NCI-H69 (cell line): ENCODE data around the gene KLHL13.
"Not testable (repeated sequence)": the region's sequence is repeated elsewhere in the genome, so short reads cannot be mapped to it uniquely, and the experiment has no call there.

Experiments
- DNase-seq: peaks from one replicate; lab custom pipeline; 2025; lab: John Stamatoyannopoulos, UW

KLHL13 gene, protein sequence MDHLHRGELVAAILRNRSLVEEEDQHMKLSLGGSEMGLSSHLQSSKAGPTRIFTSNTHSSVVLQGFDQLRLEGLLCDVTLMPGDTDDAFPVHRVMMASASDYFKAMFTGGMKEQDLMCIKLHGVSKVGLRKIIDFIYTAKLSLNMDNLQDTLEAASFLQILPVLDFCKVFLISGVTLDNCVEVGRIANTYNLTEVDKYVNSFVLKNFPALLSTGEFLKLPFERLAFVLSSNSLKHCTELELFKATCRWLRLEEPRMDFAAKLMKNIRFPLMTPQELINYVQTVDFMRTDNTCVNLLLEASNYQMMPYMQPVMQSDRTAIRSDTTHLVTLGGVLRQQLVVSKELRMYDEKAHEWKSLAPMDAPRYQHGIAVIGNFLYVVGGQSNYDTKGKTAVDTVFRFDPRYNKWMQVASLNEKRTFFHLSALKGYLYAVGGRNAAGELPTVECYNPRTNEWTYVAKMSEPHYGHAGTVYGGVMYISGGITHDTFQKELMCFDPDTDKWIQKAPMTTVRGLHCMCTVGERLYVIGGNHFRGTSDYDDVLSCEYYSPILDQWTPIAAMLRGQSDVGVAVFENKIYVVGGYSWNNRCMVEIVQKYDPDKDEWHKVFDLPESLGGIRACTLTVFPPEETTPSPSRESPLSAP

DNA sequence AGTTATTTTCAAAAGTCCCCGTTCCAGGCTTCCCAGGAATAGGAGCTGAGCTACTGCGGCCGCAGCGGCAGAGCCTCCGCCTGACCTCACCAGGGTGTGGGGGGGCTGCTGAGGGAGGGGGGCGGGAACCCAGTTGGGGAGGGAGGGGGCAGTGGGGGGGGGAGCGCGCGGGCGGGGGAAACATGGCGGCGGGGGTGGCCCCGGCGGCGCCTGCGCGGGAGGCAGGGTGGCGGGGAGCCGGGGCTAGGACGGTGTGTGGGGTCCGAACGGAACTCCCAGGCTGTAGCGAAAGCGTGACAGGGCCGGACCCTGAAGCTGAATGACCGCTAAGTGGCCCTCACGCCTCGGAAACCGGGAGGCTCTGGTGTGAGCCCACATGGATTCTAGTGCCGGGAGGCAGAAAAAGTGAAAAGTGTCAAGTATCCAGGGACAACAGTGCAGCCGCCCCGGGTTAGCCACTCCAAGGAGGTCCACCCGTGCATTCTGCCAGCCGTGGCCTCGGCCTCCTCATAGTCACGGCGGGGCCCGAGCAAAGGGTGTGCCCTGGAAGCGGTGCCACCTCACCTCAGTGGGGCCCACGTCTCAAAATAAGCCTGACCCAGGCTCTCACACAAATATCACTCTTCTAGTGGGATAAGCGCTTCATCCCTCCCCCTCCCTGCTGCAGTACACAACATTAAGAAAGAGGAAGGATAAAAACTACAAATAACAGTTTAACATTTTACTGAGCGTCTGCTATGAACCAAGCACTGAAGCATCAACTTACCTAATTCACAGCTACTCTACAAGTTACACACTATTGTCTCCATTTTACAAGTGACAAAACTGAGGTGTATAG, at the start of gene KLHL13:
Gene KLHL13, minus strand, starts transcription at position 98 of the 838 bp plus-strand sequence. CDS start 88,337 bp downstream, outside the sequence.
- DNase-seq = peak; percentile 75

DNA sequence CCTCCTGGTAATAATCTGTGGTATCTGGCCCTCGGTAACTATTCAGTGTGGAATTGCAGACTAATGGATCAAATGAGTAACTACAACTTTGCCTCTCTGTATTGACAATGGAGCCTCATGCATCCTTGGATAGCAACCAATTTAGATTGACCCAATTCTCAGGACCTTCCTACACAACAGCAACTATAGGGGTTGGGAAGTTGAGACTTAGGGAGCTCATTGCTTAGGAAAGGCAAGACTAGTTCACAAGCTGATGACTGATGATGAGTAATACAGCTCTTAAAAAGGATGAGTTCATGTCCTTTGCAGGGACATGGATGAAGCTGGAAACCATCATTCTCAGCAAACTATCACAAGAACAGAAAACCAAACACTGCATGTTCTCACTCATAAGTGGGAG, 47.5 kb upstream of the KLHL13 start:
- DNase-seq = no peak

DNA sequence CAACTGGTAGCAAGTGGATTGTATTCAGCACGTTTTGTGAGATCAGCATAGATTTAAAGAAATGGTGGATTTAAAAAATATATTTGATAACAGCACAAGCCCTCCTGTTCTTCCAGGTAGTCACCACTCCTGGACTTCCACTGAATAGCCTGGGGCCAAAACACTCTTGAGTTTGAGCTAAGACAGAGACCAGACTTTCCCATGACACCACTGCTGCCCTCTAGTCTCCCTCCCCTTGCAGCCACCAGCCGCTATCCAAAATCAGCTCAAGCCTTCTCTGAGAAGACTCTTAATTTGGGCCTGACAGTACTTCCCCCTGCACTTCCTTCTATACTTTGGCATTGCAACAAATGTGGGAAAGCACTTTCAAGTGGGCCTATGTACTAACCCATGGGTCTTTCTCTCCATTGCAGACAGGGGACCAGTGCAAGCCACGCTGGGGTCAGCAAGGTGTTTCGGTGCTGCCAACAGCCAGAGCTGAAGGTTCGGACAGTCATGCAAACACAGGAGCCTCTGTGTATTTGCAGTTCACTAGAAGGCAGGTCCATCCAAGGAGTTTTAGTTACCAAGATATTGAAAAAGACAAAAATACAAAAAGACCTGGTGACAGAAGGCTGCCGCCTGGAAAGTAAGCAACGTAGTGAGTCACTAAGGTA, 40.5 kb upstream of the KLHL13 start:
- no peak for DNase-seq

DNA sequence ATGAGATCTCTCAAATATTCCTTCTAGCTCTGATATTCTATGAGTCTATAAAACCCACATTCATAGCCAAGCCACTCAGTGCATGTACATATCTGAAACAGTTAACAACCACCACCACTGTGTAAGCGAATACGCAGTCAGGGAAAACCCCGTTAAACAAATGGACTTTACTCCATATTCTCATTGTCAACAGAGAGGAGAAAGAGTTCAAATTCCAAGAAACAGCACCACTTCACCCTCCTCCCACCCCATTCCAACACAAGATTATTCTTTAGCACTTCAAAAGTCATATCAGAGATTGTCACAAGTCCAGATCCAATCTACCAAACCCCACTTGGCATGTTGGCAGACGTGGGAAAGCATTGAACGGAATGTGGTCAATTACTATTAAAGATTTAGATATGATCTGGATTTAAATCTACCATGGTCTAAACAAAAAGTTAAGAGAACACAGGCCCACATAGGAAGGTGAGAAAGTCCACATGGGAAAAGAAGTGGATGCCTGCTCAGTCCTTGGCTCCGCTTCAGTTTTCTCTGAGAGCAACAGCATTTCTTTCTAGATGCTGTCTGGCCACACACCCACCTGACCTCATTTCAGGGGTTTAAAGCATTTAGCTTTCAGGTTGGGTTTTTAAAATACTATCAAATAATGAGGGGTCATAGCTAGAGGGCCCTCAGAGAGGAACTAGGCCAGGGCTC, 39.8 kb upstream of the KLHL13 start:
- DNase-seq = no peak

DNA sequence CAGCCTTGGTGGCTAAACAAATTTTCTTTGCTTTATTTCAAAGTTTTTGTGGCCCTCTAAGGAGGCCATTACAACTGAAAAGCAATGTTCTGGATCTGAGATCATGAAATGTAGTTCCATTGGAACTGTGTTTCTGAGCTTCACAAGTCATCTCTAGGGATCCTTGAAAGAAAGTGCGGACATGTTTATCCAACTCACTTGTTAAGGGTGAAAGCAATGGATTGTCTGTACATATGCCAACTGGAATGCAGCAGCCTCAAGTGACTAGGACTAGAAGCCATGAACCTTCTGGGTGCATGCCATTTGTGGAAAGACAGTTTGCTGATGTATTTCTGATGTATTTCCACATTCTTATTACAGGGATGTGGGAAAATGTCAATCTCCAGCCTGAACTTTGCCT, 36.7 kb upstream of the KLHL13 start:
- DNase-seq = no peak

DNA sequence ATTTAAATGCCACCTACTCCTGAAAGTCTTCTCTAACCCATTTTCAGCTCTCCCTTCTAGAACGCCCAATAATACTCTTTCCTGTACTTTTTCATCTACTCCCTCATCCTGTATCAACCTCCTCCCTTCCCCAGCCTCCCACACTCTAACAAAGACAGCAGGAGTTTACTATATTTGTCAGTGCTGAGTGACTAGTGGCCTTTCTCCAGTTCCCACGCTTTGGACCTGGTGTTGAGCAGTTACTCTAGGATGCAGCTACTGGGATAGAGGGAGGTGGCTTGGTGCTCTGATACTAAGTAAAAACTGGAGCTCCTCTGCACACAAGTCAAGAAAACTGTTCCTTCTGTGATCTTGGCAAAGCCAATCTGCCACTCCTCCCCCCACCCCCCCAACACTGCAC, 36.1 kb upstream of the KLHL13 start:
- no peak for DNase-seq

DNA sequence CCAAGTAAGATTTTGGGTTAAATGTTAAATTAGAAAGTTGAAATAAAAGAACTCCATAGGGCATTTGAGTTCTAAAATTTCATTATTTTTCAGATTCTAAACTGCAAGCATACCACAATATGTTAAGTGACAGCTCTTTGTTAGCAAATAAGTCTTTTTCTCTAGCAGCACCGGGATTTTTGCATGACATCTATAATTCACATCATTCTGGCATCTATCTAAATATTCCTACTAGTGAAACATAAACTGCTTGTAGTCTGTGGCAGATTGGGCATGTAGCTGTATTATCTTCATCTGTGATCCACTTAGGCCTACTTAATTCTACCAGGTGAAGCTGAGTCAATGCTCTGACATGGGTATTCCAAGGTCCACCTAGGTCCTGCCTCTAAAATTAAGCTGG, 32.1 kb upstream of the KLHL13 start:
- DNase-seq = no peak

DNA sequence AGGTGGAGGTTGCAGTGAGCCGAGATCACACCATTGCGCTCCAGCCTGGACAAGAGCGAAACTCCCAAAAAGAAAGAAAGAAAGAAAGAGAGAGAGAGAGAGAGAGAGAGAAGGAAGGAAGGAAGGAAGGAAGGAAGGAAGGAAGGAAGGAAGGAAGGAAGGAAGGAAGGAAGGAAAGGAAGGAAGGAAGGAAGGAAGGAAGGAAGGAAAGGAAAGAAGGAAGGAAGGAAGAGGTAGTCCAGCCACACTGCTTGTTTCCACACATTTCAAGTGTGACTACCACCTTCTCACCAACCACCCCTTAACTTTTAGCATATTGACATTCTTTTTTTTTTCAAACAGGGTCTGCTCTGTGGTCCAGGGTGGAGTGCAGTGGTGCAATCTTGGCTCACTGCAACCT, 31.2 kb upstream of the KLHL13 start:
- not testable (repeated sequence) for DNase-seq

DNA sequence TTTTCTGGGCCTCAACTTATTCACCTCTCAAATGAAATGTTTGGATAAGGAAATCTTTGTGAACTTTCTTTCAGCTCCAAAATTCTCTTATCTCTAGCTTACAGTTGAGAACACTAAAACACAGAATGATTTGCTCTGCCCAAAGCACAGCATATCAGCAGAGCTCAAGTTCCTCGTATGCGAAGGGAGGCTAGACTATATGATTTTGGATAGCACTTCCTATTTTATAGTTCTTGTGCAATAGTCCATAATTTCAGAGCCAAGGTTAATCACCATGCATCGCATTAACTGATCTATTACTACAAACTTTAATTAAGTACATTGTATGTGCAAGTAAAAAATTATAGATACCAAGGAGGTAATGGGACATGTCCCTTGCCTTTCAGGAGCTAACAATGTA, 27.0 kb upstream of the KLHL13 start:
- DNase-seq = no peak

DNA sequence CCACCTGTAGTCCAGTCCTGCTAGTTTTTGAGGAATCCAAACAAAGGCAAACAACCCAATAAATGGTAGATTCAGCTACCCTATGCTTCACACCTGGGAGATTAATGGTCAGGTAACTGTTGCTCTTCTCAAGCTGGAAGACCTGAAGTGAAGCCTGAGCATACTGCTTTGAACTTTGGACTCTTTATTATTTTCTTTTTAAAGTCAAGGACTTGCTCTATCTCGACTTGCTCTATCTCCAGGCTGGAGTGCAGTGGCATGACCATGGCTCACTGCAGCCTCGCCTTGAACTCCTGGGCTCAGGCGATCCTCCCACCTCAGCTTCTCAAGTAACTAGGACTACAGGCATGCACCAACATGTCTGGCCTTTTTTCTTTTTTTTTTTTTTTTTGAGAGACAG, 14.7 kb upstream of the KLHL13 start:
- DNase-seq = no peak

DNA sequence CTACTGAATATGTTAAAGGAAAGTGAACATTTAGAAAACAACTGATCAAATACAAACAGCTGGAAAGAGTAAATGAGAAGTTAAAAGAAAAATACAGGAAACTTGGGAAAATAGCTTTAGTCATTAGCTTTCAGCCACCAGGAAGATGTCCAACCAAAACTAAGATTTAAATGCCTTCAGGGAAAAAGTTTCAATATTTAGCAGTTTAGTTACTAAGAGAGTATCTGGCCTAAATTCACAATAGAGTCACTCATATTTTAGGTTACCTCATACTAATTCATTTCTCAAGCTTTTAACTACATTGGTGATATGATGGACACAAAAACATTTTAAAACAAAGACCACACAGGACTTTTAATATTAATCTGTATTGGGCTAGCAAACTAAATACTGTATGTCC, 13.1 kb upstream of the KLHL13 start:
- DNase-seq = no peak

DNA sequence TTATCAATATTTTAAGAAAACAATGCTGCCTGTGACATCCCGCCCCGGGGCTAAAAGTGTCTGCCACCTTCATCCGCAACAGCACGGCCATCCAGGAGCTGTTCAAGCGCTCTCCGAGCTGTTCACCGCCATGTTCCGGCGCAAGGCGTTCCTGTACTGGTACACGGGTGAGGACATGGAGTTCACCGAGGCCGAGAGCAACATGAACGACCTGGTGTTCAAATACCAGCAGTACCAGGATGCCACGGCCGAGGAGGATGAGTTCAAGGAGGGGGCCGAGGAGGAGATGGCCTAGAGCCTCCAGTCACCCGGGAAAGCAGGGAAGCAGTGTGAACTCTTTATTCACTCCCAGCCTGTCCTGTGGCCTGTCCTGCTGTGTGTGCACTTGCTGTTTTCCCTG, 12.1 kb upstream of the KLHL13 start:
- no peak for DNase-seq

DNA sequence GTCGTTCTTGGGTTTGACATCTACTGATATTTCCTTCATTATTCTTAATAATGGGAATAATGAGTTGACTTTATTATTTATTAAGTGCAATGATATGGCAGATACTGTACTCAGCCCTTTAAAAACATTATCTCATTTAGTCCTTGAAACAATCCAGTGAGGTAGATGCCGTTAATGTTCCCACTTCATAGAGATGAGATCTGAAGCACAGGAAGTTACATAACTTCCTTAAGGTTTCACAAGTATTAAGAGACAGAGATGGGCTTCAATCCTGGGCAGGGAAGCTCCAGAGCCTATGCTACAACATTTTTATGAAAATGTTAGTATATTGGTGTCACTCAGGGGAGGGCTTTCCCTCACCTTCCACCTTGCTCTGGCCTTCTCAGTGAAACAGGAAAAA, 9.7 kb upstream of the KLHL13 start:
- no peak for DNase-seq

DNA sequence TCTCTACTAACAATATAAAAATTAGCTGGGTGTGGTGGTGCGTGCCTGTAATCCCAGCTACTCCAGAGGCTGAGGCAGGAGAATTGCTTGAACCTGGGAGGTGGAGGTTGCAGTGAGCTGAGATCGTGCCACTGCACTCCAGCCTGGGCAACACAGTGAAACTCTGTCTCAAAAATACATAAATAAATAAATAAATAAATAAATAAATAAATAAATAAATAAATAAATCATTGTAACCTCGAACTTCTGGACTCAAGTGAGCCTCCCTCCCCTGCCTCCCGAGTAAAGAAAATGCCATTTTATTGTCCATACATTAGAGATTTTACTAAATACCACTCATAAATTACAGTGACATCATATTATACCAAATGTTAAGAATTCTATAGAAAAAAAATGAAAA, 7.6 kb upstream of the KLHL13 start:
- DNase-seq = not testable (repeated sequence)

DNA sequence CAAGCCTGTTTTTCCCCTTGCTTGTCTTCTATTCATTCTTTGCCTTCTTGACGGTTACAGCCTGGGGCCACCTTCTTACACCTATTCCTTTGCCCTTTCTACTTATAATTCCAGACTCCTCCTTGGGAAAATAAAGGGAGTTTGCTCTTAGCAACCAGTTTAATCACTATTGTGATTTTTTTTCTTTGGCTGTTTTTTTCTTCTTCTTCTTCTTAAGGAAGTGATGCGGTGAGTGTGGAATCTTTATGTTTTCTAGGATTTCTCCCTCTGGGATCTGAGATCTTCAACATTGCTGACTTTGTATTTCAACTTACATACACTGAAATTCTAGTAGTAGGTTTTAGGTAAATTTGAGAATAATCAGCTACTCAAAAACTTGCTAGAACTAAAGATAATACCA, 1.1 kb upstream of the KLHL13 start:
- no peak for DNase-seq

DNA sequence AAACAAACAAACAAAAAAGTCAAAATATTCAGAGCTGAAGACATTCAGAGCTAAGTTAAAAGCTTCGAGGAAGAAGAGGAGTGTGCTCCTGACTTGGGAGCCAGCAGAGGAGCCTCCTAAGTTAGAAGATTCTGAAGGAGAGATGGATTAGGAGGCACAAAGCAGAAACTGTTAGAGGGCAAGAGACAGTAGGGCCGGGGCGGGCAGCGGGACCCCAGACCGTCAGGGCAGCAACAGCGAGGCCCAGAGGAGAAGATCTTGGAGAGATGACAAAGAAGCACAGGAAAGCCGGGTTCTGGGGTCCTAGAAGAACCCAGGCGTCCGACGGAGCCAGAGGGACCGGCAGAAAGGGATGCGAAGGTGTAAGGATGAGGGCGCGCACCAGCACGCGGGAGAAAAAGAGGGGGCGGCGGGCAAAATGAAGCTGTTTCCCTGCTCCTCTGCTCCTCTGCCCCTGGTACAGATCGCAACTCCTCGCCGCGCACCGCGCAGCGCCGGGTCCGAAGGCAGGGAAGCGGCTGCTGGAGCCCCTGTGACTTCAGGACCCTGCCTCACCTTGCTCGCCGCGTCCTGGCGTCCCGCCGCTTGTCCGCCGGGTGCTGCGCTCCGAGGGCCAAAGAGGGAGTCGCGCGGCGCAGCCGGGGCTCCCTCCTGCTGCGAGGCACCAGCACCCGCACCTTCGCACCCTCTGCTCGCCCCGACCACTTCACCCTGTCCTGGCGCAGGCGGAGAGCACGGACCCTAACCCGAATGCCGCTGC, 477 bp downstream of the KLHL13 start:
- peak; percentile 68 for DNase-seq

DNA sequence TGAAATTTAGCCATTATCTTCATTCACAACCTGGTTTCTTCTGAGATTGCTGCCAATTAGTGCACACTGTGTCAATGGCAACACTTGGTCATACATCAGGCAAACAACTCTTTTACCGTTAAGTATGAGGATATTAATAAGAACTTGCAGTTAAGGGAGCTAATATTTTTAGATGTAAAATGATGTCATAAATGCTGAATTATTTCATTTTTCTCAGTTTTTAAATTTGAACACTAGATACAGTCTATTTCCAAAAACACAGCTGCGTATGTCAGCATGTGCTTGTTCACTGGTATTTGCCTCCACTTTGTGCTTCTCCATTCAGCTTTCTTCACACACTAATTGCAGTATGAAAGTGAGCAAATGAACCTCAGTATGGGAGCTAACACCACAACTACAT, 1.6 kb downstream of the KLHL13 start:
- peak; percentile 57 for DNase-seq

DNA sequence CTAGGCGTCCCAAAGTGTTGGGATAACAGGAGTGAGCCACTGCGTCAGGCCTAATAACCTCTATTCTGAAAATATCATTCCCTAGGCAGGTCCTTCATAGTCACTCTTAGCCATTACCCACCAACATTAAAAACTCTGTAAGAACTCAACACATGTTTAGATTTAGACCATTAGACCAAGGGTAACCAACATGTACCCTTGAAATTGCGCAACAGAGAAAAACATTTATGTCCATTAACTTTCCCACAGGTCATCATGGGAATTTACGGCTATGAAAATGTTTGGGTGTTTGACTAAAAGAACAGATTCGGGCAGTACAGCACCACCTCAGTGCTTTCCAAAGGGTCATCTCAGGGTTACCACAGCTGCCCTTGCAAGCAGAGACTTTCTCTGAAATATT, 7.5 kb downstream of the KLHL13 start:
- DNase-seq = no peak

DNA sequence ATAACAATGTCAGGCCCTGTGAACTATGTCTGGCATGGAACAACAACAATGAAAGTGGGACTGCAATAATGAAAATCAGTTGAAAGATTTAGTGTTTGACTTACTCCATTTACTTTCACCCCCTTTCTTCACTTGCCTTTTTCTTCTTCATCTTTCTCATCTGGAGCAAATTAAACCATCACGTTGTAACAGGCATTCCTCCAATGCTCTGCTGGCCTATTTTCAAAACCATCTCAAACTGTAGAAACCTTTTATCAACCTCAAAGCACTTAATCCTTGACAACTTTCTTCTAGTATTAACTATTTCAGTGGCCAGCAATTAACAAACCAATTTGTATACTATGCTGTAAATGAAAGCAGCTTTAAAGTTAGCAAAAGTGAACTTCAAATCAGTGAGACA, 8.3 kb downstream of the KLHL13 start:
- DNase-seq = no peak

DNA sequence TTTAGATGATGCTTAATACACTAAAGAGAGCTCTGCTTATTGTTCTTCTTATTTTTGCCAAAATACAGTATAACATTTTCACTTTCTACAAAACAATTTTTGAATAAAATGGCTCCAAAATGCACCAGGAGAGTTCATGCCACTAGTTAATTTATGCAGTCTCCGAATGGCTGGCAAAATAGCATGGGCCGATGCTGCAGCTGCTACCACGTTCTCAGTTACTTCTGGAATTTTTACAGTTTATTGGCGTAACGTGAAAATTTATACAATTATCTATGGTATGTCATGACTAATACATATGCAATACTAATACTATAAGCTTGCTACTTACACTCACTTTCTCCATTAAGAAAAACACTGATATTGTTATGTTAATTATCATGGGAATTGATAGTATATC, 16.5 kb downstream of the KLHL13 start:
- DNase-seq = no peak

DNA sequence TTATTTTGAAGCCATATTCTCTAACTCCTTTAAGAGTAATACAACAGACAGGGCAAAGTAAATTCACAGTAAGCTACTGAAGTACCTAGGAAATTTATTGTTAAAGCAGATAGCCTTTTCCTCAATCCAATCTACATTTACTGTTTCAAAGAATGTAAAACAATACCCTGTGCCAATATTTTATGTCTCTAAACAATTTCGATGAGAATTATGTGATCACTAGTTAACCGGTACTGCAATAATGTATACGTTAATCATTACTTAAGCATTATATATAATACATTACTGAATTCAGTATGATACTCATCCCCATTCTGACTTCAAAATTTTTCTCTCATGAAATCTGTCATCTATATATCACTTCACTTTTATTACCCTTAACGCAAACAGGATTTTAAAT, 28.5 kb downstream of the KLHL13 start:
- DNase-seq = no peak
